Fibroblast of skin of right quadriceps (primary cell): ENCODE results near the gene GFOD1.
A peak's percentile ranks its signal among the peaks of the same experiment; 100 is the strongest.
"Not testable (repeated sequence)": the region's sequence is repeated elsewhere in the genome, so short reads cannot be mapped to it uniquely, and the experiment has no call there.

Source experiments
- DNase-seq: peaks from one replicate; pipeline ENCODE4 v3.0.0-alpha.2; 2013

The GFOD1 gene

GRCh38 chr6:13348334-13349113 lies 138.9 kb downstream of the GFOD1 start:
- no peak for DNase-seq

GRCh38 chr6:13346245-13346644 lies 141.2 kb downstream of the GFOD1 start:
- no peak for DNase-seq

GRCh38 chr6:13342414-13343019 lies 144.9 kb downstream of the GFOD1 start:
- DNase-seq, result no peak

- DNase-seq, result no peak
These were observed 147.4 kb downstream of the GFOD1 start for GRCh38 chr6:13339863-13340630.

- no peak for DNase-seq
These were observed 149.4 kb downstream of the GFOD1 start for GRCh38 chr6:13338038-13338437.

- DNase-seq, result peak; percentile 92
These were observed 150.8 kb downstream of the GFOD1 start for GRCh38 chr6:13336553-13336952.

- DNase-seq, result no peak
These were observed 152.4 kb downstream of the GFOD1 start for GRCh38 chr6:13334953-13335352.

- DNase-seq, result no peak
These were observed 155.1 kb downstream of the GFOD1 start for GRCh38 chr6:13332349-13332706.

- peak; percentile 24 for DNase-seq
These were observed 155.7 kb downstream of the GFOD1 start for GRCh38 chr6:13331516-13332348.

- DNase-seq, result no peak
These were observed 158.6 kb downstream of the GFOD1 start for GRCh38 chr6:13328875-13329183.

GRCh38 chr6:13328076-13328874 lies 159.1 kb downstream of the GFOD1 start, which contains the start of gene TBC1D7:
Gene TBC1D7, minus strand, starts transcription at chr6:13328537. Its CDS starts 1,639 bp downstream, at chr6:13326898.
- DNase-seq, result peak; percentile 90

GRCh38 chr6:13327691-13328075 lies 159.7 kb downstream of the GFOD1 start:
- DNase-seq, result no peak

- not testable (repeated sequence) for DNase-seq
These were observed 161.3 kb downstream of the GFOD1 start for GRCh38 chr6:13326031-13326586.

GRCh38 chr6:13319891-13320564 lies 167.4 kb downstream of the GFOD1 start:
- DNase-seq, result no peak

- DNase-seq, result no peak
These were observed 168.6 kb downstream of the GFOD1 start for GRCh38 chr6:13318821-13319220.

GRCh38 chr6:13315896-13316295 lies 171.5 kb downstream of the GFOD1 start:
- DNase-seq, result no peak

GRCh38 chr6:13314806-13315205 lies 172.6 kb downstream of the GFOD1 start:
- DNase-seq, result no peak

GRCh38 chr6:13311155-13311554 lies 176.2 kb downstream of the GFOD1 start:
- DNase-seq, result no peak

GRCh38 chr6:13308332-13308731 lies 179.1 kb downstream of the GFOD1 start:
- DNase-seq, result no peak
